Measurements from ENCODE around the gene RUNDC1. TPM values are rescaled to one million over a fixed set of nuclear protein-coding genes. Genes with fewer than 3 reads are reported as not detected.

The RUNDC1 gene
- polyA plus RNA-seq, 1 donor (not counting 4 experiments of a cell fraction or from before 2014, with no cell fraction given), result 11.1 TPM

- Histone ChIP-seq H3K36me3 (ENCODE audit: control insufficient read depth in 2 of 2, extremely low read depth in 1 of 2, insufficient read depth in 2 of 2, low read length in 2 of 2) (no peaks in the 10 kb centered on the region), H3K4me1 (ENCODE audit: control insufficient read depth, extremely low read depth, insufficient read depth, low read length) (no peaks in the 10 kb centered on the region), H2AFZ (ENCODE audit: control insufficient read depth, low read length) (no peak overlapping the region), H3K9ac (ENCODE audit: control insufficient read depth, extremely low read depth, insufficient read depth, low read length) (no peak overlapping the region), H3K4me2 (ENCODE audit: control insufficient read depth, extremely low read depth, insufficient read depth, low read depth, low read length) (no peak overlapping the region), H3K4me3 (ENCODE audit: control insufficient read depth in 2 of 3, extremely low read depth in 1 of 3, insufficient read depth in 2 of 3, low read depth in 1 of 3, low read length in 3 of 3) (no peak overlapping the region), H3K27ac (ENCODE audit: control insufficient read depth, insufficient read depth, low read length) (no peak overlapping the region), H3K79me2 (ENCODE audit: control insufficient read depth, insufficient read depth, low read length) (no peaks in the 10 kb centered on the region), H3K9me3 (ENCODE audit: control insufficient read depth, low read depth, low read length) (no peaks in the 10 kb centered on the region), H4K20me1 (ENCODE audit: control insufficient read depth, extremely low read depth, insufficient read depth, low read length) (no peaks in the 10 kb centered on the region), H3K9me1 (ENCODE audit: control insufficient read depth, extremely low read depth, insufficient read depth, low read length) (no peaks in the 10 kb centered on the region), H3K27me3 (ENCODE audit: control insufficient read depth, extremely low read depth, insufficient read depth, low read length) (peaks cover 4% of the 10 kb centered on the region)
- FAIRE-seq (no peak), DNase-seq (ENCODE audit: low read depth, low spot score) (no peak)
- dilution Hi-C loops (cut with MboI; ENCODE audit: extremely low pct_ligation_motif_present, low sequenced_read_pairs), result no loop called here
- no peak for TF ChIP-seq CTCF (optimal IDR thresholded peaks at IDR 0.05 in 1 of 3, IDR thresholded peaks at IDR 0.05 in 1 of 3, conservative IDR thresholded peaks at IDR 0.05 in 1 of 3; ENCODE audit: extremely low read depth in 1 of 3, insufficient read depth in 2 of 3, low read length in 3 of 3)
- TF ChIP-seq EZH2 (IDR thresholded peaks at IDR 0.05; ENCODE audit: low read length), result no peak
These were observed 51.3 kb downstream of the RUNDC1 start for GRCh38 chr17:43031666-43032065.

- dilution Hi-C loops (cut with MboI; ENCODE audit: extremely low pct_ligation_motif_present, low sequenced_read_pairs), result no loop called here
- H3K4me3 ChIP-seq (ENCODE audit: control insufficient read depth in 2 of 3, extremely low read depth in 1 of 3, insufficient read depth in 2 of 3, low read depth in 1 of 3, low read length in 3 of 3), result no peak overlapping the region
These were observed 53.9 kb downstream of the RUNDC1 start for GRCh38 chr17:43033948-43034881.

More at GRCh38 chr17:43033948-43034881, 53.9 kb downstream of the RUNDC1 start:
- H3K9ac ChIP-seq (ENCODE audit: control insufficient read depth, extremely low read depth, insufficient read depth, low read length), result no peak overlapping the region
- DNase-seq (ENCODE audit: low read depth, low spot score) (no peak), FAIRE-seq (no peak)
- H3K4me1 ChIP-seq (ENCODE audit: control insufficient read depth, extremely low read depth, insufficient read depth, low read length), result no peaks in the 10 kb centered on the region
- H2AFZ ChIP-seq (ENCODE audit: control insufficient read depth, low read length), result no peak overlapping the region
- no peaks in the 10 kb centered on the region for H3K9me1 ChIP-seq (ENCODE audit: control insufficient read depth, extremely low read depth, insufficient read depth, low read length)
- no peak overlapping the region for H3K27ac ChIP-seq (ENCODE audit: control insufficient read depth, insufficient read depth, low read length)
- no peak overlapping the region for H3K4me2 ChIP-seq (ENCODE audit: control insufficient read depth, extremely low read depth, insufficient read depth, low read depth, low read length)
- H3K79me2 ChIP-seq (ENCODE audit: control insufficient read depth, insufficient read depth, low read length), result no peaks in the 10 kb centered on the region
- no peaks in the 10 kb centered on the region for H3K27me3 ChIP-seq (ENCODE audit: control insufficient read depth, extremely low read depth, insufficient read depth, low read length)
- H4K20me1 ChIP-seq (ENCODE audit: control insufficient read depth, extremely low read depth, insufficient read depth, low read length), result no peaks in the 10 kb centered on the region
- H3K9me3 ChIP-seq (ENCODE audit: control insufficient read depth, low read depth, low read length), result no peaks in the 10 kb centered on the region
- TF ChIP-seq CTCF (optimal IDR thresholded peaks at IDR 0.05 in 1 of 3, IDR thresholded peaks at IDR 0.05 in 1 of 3, conservative IDR thresholded peaks at IDR 0.05 in 1 of 3; ENCODE audit: extremely low read depth in 1 of 3, insufficient read depth in 2 of 3, low read length in 3 of 3), result no peak
- no peak for TF ChIP-seq EZH2 (IDR thresholded peaks at IDR 0.05; ENCODE audit: low read length)
- no peaks in the 10 kb centered on the region for H3K36me3 ChIP-seq (ENCODE audit: control insufficient read depth in 2 of 2, extremely low read depth in 1 of 2, insufficient read depth in 2 of 2, low read length in 2 of 2)

Data from keratinocyte (primary cell).